Left ventricle myocardium inferior (tissue), 1 donor: Measurements from ENCODE around the gene LRMDA. TPM values are rescaled to one million over a fixed set of nuclear protein-coding genes. Genes with fewer than 3 reads are reported as not detected.

ENCODE experiments used
- DNase-seq: peaks from one replicate; pipeline ENCODE4 v3.0.0-alpha.2; 2020
- H3K27ac ChIP-seq: fragments of 200-600 bp; replicated peaks from 2 replicates; pipeline ENCODE4 v1.8.0; 2021
- H3K27me3 ChIP-seq: fragments of 200-600 bp; 2 replicates; pipeline ENCODE4 v1.8.0; 2021; ENCODE audit warnings: low read depth
- H3K36me3 ChIP-seq: fragments of 200-600 bp; 2 replicates; pipeline ENCODE4 v1.8.0; 2021
- H3K4me1 ChIP-seq: fragments of 200-600 bp; 2 replicates; pipeline ENCODE4 v1.8.0; 2021
- H3K4me3 ChIP-seq: fragments of 200-600 bp; 2 replicates; pipeline ENCODE4 v1.8.0; 2021; ENCODE audit warnings: mild to moderate bottlenecking, moderate library complexity
- H3K9me3 ChIP-seq: fragments of 200-600 bp; replicated peaks from 2 replicates; pipeline ENCODE4 v1.8.0; 2021
- CTCF ChIP-seq: fragments of 200-600 bp; IDR thresholded peaks from 2 replicates; pipeline ENCODE4 v1.8.0; 2021; ENCODE audit warnings: antibody characterized with exemption, mild to moderate bottlenecking, borderline replicate concordance
- intact Hi-C: fragments of 100-400 bp; cut with micrococcal nuclease; formaldehyde crosslinking; loops from one replicate; pipeline ENCODE4 v1.11.0; 2022
- total RNA-seq: library from RNA; stranded (reverse); fragmentation: NEBNext Ultra II Directional; extraction: Animal tissue kit (Norgen Biotek cat#: 25700); gene quantifications from one replicate; pipeline ENCODE4 v1.2.1, GENCODE V29; 2021
- donor health status: DM: no; HTN: yes; CAD: no; lungs with severe emphysema.

LRMDA gene
- total RNA-seq, 1 donor from 2014 or later = 18.7 TPM

GRCh38 chr10:75658496-75658895, 227.1 kb downstream of the LRMDA start:
- H3K27me3 ChIP-seq = no peaks in the 10 kb centered on the region
- intact Hi-C loops = no loop called here
- no peaks in the 10 kb centered on the region for H3K9me3 ChIP-seq
- H3K27ac ChIP-seq = no peak overlapping the region
- no peak overlapping the region for H3K4me3 ChIP-seq
- no peak for DNase-seq
- no peaks in the 10 kb centered on the region for H3K36me3 ChIP-seq
- peaks cover 41% of the 10 kb centered on the region for H3K4me1 ChIP-seq
- TF ChIP-seq CTCF = no peak

- DNase-seq = no peak
- H3K27me3 ChIP-seq = no peaks in the 10 kb centered on the region
- no peaks in the 10 kb centered on the region for H3K9me3 ChIP-seq
- no peak overlapping the region for H3K4me3 ChIP-seq
- no peak for TF ChIP-seq CTCF
- intact Hi-C loops = no loop called here
- H3K27ac ChIP-seq = no peak overlapping the region
- peaks cover 43% of the 10 kb centered on the region for H3K4me1 ChIP-seq
- no peaks in the 10 kb centered on the region for H3K36me3 ChIP-seq
Measured at GRCh38 chr10:75658915-75659314, 227.5 kb downstream of the LRMDA start.

- Histone ChIP-seq H3K27me3 (no peaks in the 10 kb centered on the region), H3K9me3 (no peaks in the 10 kb centered on the region), H3K27ac (no peak overlapping the region), H3K4me1 (peaks cover 34% of the 10 kb centered on the region), H3K36me3 (no peaks in the 10 kb centered on the region), H3K4me3 (no peak overlapping the region)
- no peak for DNase-seq
- no peak for TF ChIP-seq CTCF
- intact Hi-C loops = no loop called here
Measured at GRCh38 chr10:75660823-75661222, 229.4 kb downstream of the LRMDA start.

GRCh38 chr10:75662715-75663114, 231.3 kb downstream of the LRMDA start:
- no peak for TF ChIP-seq CTCF
- Histone ChIP-seq H3K4me3 (no peak overlapping the region), H3K9me3 (no peaks in the 10 kb centered on the region), H3K27me3 (no peaks in the 10 kb centered on the region), H3K4me1 (peaks cover 28% of the 10 kb centered on the region), H3K27ac (peak overlapping the region; percentile 69), H3K36me3 (no peaks in the 10 kb centered on the region)
- peak; percentile 55 for DNase-seq
- intact Hi-C loops = no loop called here

GRCh38 chr10:75663947-75664664, 232.7 kb downstream of the LRMDA start:
- peak overlapping the region; percentile 69 for H3K27ac ChIP-seq
- no peak for TF ChIP-seq CTCF
- intact Hi-C loops = no loop called here
- no peaks in the 10 kb centered on the region for H3K9me3 ChIP-seq
- H3K36me3 ChIP-seq = no peaks in the 10 kb centered on the region
- peaks cover 28% of the 10 kb centered on the region for H3K4me1 ChIP-seq
- no peak for DNase-seq
- no peak overlapping the region for H3K4me3 ChIP-seq
- H3K27me3 ChIP-seq = no peaks in the 10 kb centered on the region
